ENCODE measurements around the gene SUCLG2. TPM values are rescaled to one million over a fixed set of nuclear protein-coding genes. Genes with fewer than 3 reads are reported as not detected.
"Not testable (repeated sequence)": the region's sequence is repeated elsewhere in the genome, so short reads cannot be mapped to it uniquely, and the experiment has no call there.

Gene SUCLG2
- polyA plus RNA-seq, 1 donor (not counting 4 experiments of a cell fraction or from before 2014, with no cell fraction given): 26.7 TPM

DNA sequence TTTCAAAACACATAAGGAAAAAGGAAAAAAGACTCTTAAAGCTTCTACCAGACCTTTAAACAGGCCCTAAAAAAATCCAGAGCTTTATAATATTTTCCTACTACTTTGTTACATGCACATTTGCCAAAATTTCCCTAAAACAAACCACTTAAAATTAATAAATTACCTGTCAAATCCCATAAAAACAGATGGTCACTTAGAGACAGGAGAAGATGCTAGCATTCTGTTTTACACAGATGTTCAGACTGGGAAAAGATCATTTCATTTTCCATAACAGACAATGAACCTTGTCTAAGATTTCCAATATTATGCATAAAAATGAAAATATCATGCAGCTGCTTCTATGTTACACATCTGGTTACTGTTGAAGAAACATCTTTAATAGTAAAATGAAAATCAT, 66.6 kb downstream of the SUCLG2 start:
- no peak for TF ChIP-seq EZH2 (IDR thresholded peaks at IDR 0.05; ENCODE audit: low read length)
- TF ChIP-seq, protein P1, sequence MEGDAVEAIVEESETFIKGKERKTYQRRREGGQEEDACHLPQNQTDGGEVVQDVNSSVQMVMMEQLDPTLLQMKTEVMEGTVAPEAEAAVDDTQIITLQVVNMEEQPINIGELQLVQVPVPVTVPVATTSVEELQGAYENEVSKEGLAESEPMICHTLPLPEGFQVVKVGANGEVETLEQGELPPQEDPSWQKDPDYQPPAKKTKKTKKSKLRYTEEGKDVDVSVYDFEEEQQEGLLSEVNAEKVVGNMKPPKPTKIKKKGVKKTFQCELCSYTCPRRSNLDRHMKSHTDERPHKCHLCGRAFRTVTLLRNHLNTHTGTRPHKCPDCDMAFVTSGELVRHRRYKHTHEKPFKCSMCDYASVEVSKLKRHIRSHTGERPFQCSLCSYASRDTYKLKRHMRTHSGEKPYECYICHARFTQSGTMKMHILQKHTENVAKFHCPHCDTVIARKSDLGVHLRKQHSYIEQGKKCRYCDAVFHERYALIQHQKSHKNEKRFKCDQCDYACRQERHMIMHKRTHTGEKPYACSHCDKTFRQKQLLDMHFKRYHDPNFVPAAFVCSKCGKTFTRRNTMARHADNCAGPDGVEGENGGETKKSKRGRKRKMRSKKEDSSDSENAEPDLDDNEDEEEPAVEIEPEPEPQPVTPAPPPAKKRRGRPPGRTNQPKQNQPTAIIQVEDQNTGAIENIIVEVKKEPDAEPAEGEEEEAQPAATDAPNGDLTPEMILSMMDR (optimal IDR thresholded peaks at IDR 0.05 in 1 of 3, IDR thresholded peaks at IDR 0.05 in 1 of 3, conservative IDR thresholded peaks at IDR 0.05 in 1 of 3; ENCODE audit: extremely low read depth in 1 of 3, insufficient read depth in 2 of 3, low read length in 3 of 3): no peak
- dilution Hi-C loops (cut with MboI; ENCODE audit: extremely low pct_ligation_motif_present, low sequenced_read_pairs): no loop called here
- FAIRE-seq: no peak
- peaks cover 2% of the 10 kb centered on the region for H3K79me2 ChIP-seq (ENCODE audit: control insufficient read depth, insufficient read depth, low read length)
- no peaks in the 10 kb centered on the region for H3K9me3 ChIP-seq (ENCODE audit: control insufficient read depth, low read depth, low read length)
- H3K9me1 ChIP-seq (ENCODE audit: control insufficient read depth, extremely low read depth, insufficient read depth, low read length): no peaks in the 10 kb centered on the region
- no peaks in the 10 kb centered on the region for H3K4me1 ChIP-seq (ENCODE audit: control insufficient read depth, extremely low read depth, insufficient read depth, low read length)
- peaks cover 3% of the 10 kb centered on the region for H4K20me1 ChIP-seq (ENCODE audit: control insufficient read depth, extremely low read depth, insufficient read depth, low read length)
- H3K36me3 ChIP-seq (ENCODE audit: control insufficient read depth in 2 of 2, extremely low read depth in 1 of 2, insufficient read depth in 2 of 2, low read length in 2 of 2): peaks cover 0 to 3% of the 10 kb centered on the region in 2 experiments
- no peak overlapping the region for H3K4me3 ChIP-seq (ENCODE audit: control insufficient read depth in 2 of 3, extremely low read depth in 1 of 3, insufficient read depth in 2 of 3, low read depth in 1 of 3, low read length in 3 of 3)
- no peak overlapping the region for H3K27ac ChIP-seq (ENCODE audit: control insufficient read depth, insufficient read depth, low read length)
- no peak for DNase-seq (ENCODE audit: low read depth, low spot score)
- no peaks in the 10 kb centered on the region for H3K27me3 ChIP-seq (ENCODE audit: control insufficient read depth, extremely low read depth, insufficient read depth, low read length)
- no peak overlapping the region for H3K4me2 ChIP-seq (ENCODE audit: control insufficient read depth, extremely low read depth, insufficient read depth, low read depth, low read length)
- no peak overlapping the region for H3K9ac ChIP-seq (ENCODE audit: control insufficient read depth, extremely low read depth, insufficient read depth, low read length)
- H2AFZ ChIP-seq (ENCODE audit: control insufficient read depth, low read length): no peak overlapping the region

DNA sequence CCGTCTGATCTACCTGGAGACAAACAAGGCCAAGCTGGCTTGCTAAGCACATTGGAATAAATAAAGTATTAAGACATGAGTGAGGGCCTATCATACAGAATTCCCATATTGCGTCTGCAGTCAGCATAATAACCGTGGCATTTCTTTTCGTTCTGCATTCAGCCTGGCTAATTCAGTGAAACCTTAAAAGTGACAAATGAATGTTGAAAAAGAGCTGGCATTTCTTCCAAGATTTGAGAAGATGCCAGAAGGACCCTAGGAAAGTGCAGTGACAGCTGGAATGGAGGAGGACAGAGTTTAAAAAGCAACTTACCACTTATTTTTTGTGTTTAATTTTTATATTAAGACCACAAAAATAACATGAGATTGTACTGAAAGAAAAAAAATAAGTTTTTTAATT, 67.1 kb downstream of the SUCLG2 start:
- H3K36me3 ChIP-seq (ENCODE audit: control insufficient read depth in 2 of 2, extremely low read depth in 1 of 2, insufficient read depth in 2 of 2, low read length in 2 of 2): peaks cover 0 to 3% of the 10 kb centered on the region in 2 experiments
- no peaks in the 10 kb centered on the region for H3K4me1 ChIP-seq (ENCODE audit: control insufficient read depth, extremely low read depth, insufficient read depth, low read length)
- FAIRE-seq (no peak), DNase-seq (ENCODE audit: low read depth, low spot score) (no peak)
- no peaks in the 10 kb centered on the region for H3K9me3 ChIP-seq (ENCODE audit: control insufficient read depth, low read depth, low read length)
- H2AFZ ChIP-seq (ENCODE audit: control insufficient read depth, low read length): no peak overlapping the region
- no peak overlapping the region for H3K4me2 ChIP-seq (ENCODE audit: control insufficient read depth, extremely low read depth, insufficient read depth, low read depth, low read length)
- H3K4me3 ChIP-seq (ENCODE audit: control insufficient read depth in 2 of 3, extremely low read depth in 1 of 3, insufficient read depth in 2 of 3, low read depth in 1 of 3, low read length in 3 of 3): no peak overlapping the region
- no peaks in the 10 kb centered on the region for H3K9me1 ChIP-seq (ENCODE audit: control insufficient read depth, extremely low read depth, insufficient read depth, low read length)
- no peaks in the 10 kb centered on the region for H4K20me1 ChIP-seq (ENCODE audit: control insufficient read depth, extremely low read depth, insufficient read depth, low read length)
- H3K27ac ChIP-seq (ENCODE audit: control insufficient read depth, insufficient read depth, low read length): no peak overlapping the region
- no peak overlapping the region for H3K9ac ChIP-seq (ENCODE audit: control insufficient read depth, extremely low read depth, insufficient read depth, low read length)
- dilution Hi-C loops (cut with MboI; ENCODE audit: extremely low pct_ligation_motif_present, low sequenced_read_pairs): no loop called here
- peaks cover 2% of the 10 kb centered on the region for H3K79me2 ChIP-seq (ENCODE audit: control insufficient read depth, insufficient read depth, low read length)
- no peaks in the 10 kb centered on the region for H3K27me3 ChIP-seq (ENCODE audit: control insufficient read depth, extremely low read depth, insufficient read depth, low read length)
- TF ChIP-seq, protein P1 (optimal IDR thresholded peaks at IDR 0.05 in 1 of 3, IDR thresholded peaks at IDR 0.05 in 1 of 3, conservative IDR thresholded peaks at IDR 0.05 in 1 of 3; ENCODE audit: extremely low read depth in 1 of 3, insufficient read depth in 2 of 3, low read length in 3 of 3): no peak

DNA sequence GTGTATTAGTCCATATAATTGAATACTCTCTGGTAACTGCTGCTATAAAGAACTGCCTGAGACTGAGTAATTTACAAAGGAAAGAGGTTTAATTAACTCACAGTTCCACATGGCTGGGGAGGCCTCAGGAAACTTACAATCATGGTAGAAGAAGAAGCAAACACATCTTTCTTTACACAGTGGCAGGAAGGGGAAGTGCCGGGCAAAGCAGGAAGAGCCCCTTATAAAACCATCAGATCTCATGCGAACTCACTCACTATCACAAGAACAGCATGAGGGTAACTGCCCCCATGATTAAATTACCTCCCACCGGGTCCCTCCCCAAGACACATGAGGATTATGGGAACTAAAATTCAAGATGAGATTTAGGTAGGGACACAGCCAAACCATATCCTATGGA, 69.8 kb downstream of the SUCLG2 start:
- H3K9ac ChIP-seq (ENCODE audit: control insufficient read depth, extremely low read depth, insufficient read depth, low read length); DNase-seq (ENCODE audit: low read depth, low spot score); H3K79me2 ChIP-seq (ENCODE audit: control insufficient read depth, insufficient read depth, low read length); H3K4me2 ChIP-seq (ENCODE audit: control insufficient read depth, extremely low read depth, insufficient read depth, low read depth, low read length); H3K27me3 ChIP-seq (ENCODE audit: control insufficient read depth, extremely low read depth, insufficient read depth, low read length); H3K27ac ChIP-seq (ENCODE audit: control insufficient read depth, insufficient read depth, low read length); H2AFZ ChIP-seq (ENCODE audit: control insufficient read depth, low read length); dilution Hi-C loops (cut with MboI; ENCODE audit: extremely low pct_ligation_motif_present, low sequenced_read_pairs); H3K4me1 ChIP-seq (ENCODE audit: control insufficient read depth, extremely low read depth, insufficient read depth, low read length); H3K36me3 ChIP-seq (ENCODE audit: control insufficient read depth in 2 of 2, extremely low read depth in 1 of 2, insufficient read depth in 2 of 2, low read length in 2 of 2); H4K20me1 ChIP-seq (ENCODE audit: control insufficient read depth, extremely low read depth, insufficient read depth, low read length); H3K9me1 ChIP-seq (ENCODE audit: control insufficient read depth, extremely low read depth, insufficient read depth, low read length); FAIRE-seq; H3K4me3 ChIP-seq (ENCODE audit: control insufficient read depth in 2 of 3, extremely low read depth in 1 of 3, insufficient read depth in 2 of 3, low read depth in 1 of 3, low read length in 3 of 3); H3K9me3 ChIP-seq (ENCODE audit: control insufficient read depth, low read depth, low read length): not testable (repeated sequence)
